ENCODE data around the gene ASCL1.

GRCh38 chr12:102960766-102961465, 3.4 kb downstream of the ASCL1 start:
- TF ChIP-seq CTCF (IDR thresholded peaks at IDR 0.05; ENCODE audit: insufficient read depth, low read length, poor library complexity, severe bottlenecking): no peak
- TF ChIP-seq EZH2phosphoT487 (conservative IDR thresholded peaks at IDR 0.05; ENCODE audit: low read length): no peak

All from SU-DHL-6 (cell line).